Sigmoid colon (tissue), 4 donors: ENCODE measurements around the gene KIF13A.

Source experiments
- CTCF ChIP-seq, 4 experiments: fragments of 450-650 bp in 3 of 4; fragments of 200-600 bp in 1 of 4; IDR thresholded peaks; one replicate each; pipeline ENCODE4 v1.5.1; 2016 to 2019; ENCODE audit warnings: antibody characterized with exemption in 4 of 4, mild to moderate bottlenecking in 3 of 4, moderate library complexity in 2 of 4
- EP300 ChIP-seq, 4 donors: sonication (generic); formaldehyde crosslinking; IDR thresholded peaks; one replicate each; pipeline ENCODE4 v1.6.1; 2017; ENCODE audit warnings: antibody characterized with exemption in 4 of 4
- POLR2A ChIP-seq, 2 donors: fragments of 450-650 bp; IDR thresholded peaks; one replicate each; pipeline ENCODE4 v1.6.1; 2016; ENCODE audit warnings: antibody characterized with exemption in 2 of 2, mild to moderate bottlenecking in 2 of 2, moderate library complexity in 2 of 2
- POLR2AphosphoS5 ChIP-seq, 4 donors: sonication (generic); formaldehyde crosslinking; IDR thresholded peaks; one replicate each; pipeline ENCODE4 v1.6.1; 2017; ENCODE audit warnings: antibody characterized with exemption in 4 of 4

GRCh38 chr6:17921454-17921853 lies 66.0 kb downstream of the KIF13A start:
- TF ChIP-seq CTCF (IDR thresholded peaks at IDR 0.05): no peak
- no peak for TF ChIP-seq POLR2A (IDR thresholded peaks at IDR 0.05)
- no peak for TF ChIP-seq POLR2AphosphoS5 (IDR thresholded peaks at IDR 0.05)
- TF ChIP-seq EP300 (IDR thresholded peaks at IDR 0.05): no peak
